Measurements from ENCODE around the gene HMHB1. TPM values are rescaled to one million over a fixed set of nuclear protein-coding genes. Genes with fewer than 3 reads are reported as not detected.

HMHB1 gene
- total RNA-seq, 1 experiment from 2014 or later: not detected

DNA sequence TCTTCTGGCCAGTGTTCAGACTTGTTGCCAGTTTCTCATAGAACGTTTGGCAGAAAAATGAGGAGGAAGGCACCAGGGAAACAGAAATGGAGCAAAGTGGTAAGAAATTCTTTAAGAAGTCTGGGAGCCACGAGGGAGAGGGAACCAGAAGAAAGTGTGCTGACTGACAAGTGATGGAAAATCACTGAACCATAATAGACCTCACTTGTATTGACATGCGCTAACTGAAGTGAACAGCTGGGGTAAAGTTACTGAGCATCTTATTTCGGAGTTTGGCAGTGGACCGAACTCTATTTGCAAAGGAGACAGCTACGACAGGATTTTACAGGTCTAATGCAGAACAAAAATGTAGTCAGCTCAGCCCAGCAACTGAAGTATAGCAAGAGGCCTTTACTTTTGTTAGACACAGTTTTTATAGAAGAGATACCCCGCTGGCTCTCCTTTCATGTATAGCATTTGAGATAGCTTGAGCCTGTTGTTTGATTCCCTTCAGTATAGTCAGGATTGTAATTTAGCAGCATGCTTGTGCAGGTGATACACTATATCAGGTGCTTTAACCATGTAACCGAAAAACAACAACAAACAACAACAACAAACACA lies 53.6 kb downstream of the HMHB1 start:
- peak; percentile 23 for DNase-seq (ENCODE audit: low read depth)

All from LHCN-M2 (cell line).